IPS DF 6.9 (cell line): Measurements from ENCODE around the gene PRKACA.

ENCODE experiments used
- DNase-seq: peaks from one replicate; pipeline ENCODE4 v3.0.0-alpha.2; 2013; ENCODE audit warnings: low read depth, low spot score
- H3K27ac ChIP-seq: one replicate; pipeline ENCODE4 v1.5.1; 2013; ENCODE audit warnings: low read length, control low read depth
- H3K27me3 ChIP-seq: 2 replicates; pipeline ENCODE4 v1.6.1; 2013; ENCODE audit warnings: mild to moderate bottlenecking, low read length; ENCODE audit not compliant: control insufficient read depth, insufficient read depth
- H3K36me3 ChIP-seq: 2 replicates; pipeline ENCODE4 v1.6.1; 2013; ENCODE audit warnings: low read length; ENCODE audit not compliant: control insufficient read depth, insufficient read depth
- H3K4me1 ChIP-seq: 2 replicates; pipeline ENCODE4 v1.6.1; 2013; ENCODE audit warnings: low read length; ENCODE audit not compliant: control insufficient read depth, insufficient read depth
- H3K4me3 ChIP-seq: 2 replicates; pipeline ENCODE4 v1.5.1; 2013; ENCODE audit warnings: mild to moderate bottlenecking, low read length
- H3K9me3 ChIP-seq: 2 replicates; pipeline ENCODE4 v1.6.1; 2013; ENCODE audit warnings: low read length, inconsistent platforms; ENCODE audit not compliant: control insufficient read depth, insufficient read depth
- WGBS: extraction: QIAGEN DNeasy Blood & Tissue Kit; methylation state at CpG from one replicate; pipeline ENCODE4 v1.1.7; 2013; ENCODE audit warnings: mixed read lengths, missing lambda C conversion rate; ENCODE audit not compliant: insufficient read length, insufficient coverage; 5-methylcytosine and 5-hydroxymethylcytosine counted together

Gene PRKACA

DNA sequence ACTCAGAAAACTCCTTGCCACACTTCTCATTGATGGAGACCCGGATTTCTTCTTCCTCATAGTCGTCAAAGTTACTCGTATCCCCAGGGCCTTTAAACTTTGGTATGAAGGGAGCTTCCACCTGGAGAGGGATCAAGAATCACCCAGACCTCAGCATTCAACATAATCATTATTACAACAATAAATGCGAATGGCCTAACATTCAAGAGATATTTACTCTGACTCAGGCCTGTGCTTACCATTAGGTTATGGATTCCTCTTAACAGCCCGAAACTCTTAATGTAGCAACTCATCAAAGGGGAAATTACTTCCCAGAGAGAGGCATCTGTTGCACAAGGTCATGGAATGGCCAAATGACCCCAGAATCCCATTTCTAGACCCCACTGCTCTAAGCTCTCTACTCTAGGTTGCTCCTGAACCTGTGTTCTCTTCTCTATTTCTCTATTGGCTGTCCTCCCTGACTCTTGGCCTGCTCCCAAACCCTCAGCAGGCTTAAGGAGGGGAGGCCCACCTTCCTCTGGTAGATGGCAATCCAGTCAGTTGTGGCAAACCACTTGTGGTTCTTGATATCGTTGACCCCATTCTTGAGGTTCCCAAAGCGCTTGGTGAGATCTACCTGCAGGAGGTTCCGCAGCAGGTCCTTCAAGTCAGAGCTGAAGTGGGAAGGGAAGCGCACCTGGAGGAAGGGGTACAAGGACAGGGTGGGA lies 24.3 kb downstream of the PRKACA start:
- Histone ChIP-seq H3K4me1 (peaks cover 3% of the 10 kb centered on the region; the same call in 1 of the 2 replicates), H3K27me3 (no peaks in the 10 kb centered on the region), H3K27ac (no peak overlapping the region), H3K36me3 (peaks cover 5% of the 10 kb centered on the region), H3K9me3 (no peaks in the 10 kb centered on the region), H3K4me3 (no peak overlapping the region)
- DNase-seq, result no peak
- WGBS, result no CpG with 5 or more reads among the region's 9 CpGs

DNA sequence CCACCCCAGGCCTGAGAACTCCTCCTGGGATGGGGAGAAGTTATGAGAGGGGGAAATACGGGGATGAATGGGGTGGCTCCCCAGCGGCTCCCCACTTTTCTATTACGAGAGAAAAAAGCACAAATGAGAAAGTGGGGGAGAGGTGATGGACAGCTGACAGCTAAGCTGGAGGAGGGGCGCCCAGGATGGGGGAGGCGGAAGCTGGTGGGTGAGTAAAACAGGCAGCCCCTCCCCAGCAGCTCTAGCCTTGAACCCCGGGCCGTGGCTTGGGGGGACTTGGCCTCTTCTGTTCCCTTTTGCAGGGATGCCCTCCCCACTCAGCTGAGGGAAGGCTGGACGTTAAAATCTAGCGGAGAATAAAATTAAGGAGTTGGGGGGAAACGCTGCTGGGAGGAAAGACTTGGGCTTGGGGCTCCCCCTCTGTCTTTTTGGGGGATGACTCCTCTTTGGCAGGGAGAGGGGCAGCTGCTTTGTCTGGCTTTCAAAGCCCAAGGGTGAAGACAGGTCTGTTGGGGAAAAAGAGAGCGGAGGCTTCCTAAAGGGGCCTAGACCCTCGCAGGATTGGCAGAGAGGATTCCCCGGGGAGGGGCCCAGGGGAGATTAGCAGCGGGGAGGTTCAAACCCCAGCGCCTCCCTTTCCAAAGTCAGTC lies 25.6 kb downstream of the PRKACA start:
- no CpG with 5 or more reads among the region's 15 CpGs for WGBS
- H3K4me3 ChIP-seq, result peak overlapping the region; percentile 89; the same call in 1 of the 2 replicates
- H3K27ac ChIP-seq, result no peak overlapping the region
- peaks cover 3% of the 10 kb centered on the region; the same call in 1 of the 2 replicates for H3K4me1 ChIP-seq
- H3K27me3 ChIP-seq, result no peaks in the 10 kb centered on the region
- DNase-seq, result no peak
- H3K9me3 ChIP-seq, result no peaks in the 10 kb centered on the region
- peaks cover 8% of the 10 kb centered on the region for H3K36me3 ChIP-seq

DNA sequence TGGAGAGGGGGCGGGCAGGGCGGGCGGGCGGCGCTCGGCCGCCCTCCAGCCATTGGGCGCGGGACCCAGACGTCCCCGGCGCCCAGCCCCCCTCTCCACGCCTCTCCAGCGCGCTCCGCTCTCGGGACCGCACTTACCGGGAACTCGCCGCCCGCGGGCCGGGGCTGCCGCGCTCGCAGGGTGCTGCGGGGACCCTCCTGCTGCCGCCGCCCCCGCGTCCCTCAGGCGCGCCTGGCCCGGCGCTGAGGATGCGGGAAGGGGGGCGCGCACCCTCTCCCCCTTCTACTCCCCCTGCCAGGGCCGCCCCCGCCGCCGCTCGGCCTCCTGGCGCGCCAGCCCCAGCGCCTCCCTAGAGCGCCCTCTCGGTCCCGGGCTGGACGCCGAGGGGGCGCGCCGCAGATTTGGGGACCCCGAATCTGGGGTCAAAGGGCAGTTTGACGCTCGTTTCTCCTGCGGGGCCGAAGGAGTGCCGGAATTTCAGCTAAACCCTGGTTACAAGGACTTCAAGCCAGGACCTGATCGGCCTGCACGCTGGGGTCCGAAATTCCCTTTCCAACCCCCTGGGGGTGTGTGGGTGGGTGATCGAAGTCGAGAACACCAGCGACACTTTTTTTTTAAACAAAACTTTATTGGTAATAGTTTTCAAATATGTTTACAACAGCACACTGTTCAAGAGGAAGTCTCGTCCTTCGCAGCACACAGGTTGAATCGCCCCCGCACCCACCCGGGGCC lies 26.3 kb downstream of the PRKACA start:
- Histone ChIP-seq H3K27me3 (no peaks in the 10 kb centered on the region), H3K36me3 (peaks cover 8% of the 10 kb centered on the region), H3K4me3 (peak overlapping the region; percentile 89), H3K9me3 (no peaks in the 10 kb centered on the region), H3K27ac (no peak overlapping the region), H3K4me1 (peaks cover 3% of the 10 kb centered on the region; the same call in 1 of the 2 replicates)
- WGBS, result no CpG with 5 or more reads among the region's 72 CpGs
- DNase-seq, result no peak

DNA sequence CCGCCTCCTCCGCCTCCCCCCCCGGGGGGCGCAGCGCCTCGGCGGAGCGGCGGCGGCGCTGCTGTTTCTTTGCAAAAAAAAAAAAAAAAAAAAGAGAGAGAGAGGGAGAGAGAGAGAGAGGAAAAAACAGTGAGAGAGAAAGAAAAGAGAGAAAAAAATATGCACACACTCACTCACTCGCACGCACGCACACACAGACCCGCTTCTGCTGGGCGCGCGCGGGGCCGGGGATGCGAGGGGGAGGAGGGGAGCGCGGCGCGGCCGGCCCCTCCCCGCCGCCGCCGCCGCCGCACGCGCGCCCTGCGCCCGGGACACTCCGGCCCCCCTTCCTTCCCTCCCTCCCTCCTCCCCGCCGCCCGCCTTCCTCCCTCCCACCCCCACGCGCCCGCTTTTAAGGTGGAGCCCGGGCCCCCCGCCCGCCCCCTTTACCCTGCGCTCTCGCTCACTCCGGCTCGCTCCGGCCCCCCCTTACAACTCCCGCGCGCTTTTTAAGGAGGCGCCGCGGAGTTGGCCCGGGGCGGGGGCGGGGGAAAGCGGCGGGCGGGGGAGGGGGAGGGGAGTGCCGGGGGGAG lies 27.0 kb downstream of the PRKACA start, which contains the start of gene SAMD1:
SAMD1 (minus strand) TSS at position 243 of the 572 bp plus-strand sequence.
- WGBS, result no CpG with 5 or more reads among the region's 65 CpGs
- Histone ChIP-seq H3K27ac (no peak within 1 kb of the TSS), H3K27me3 (no peaks in the 10 kb centered on the region), H3K4me1 (peaks cover 3% of the 10 kb centered on the region; the same call in 1 of the 2 replicates), H3K9me3 (no peaks in the 10 kb centered on the region), H3K4me3 (peak within 1 kb of the TSS; percentile 93), H3K36me3 (peaks cover 8% of the 10 kb centered on the region)
- DNase-seq, result no peak

DNA sequence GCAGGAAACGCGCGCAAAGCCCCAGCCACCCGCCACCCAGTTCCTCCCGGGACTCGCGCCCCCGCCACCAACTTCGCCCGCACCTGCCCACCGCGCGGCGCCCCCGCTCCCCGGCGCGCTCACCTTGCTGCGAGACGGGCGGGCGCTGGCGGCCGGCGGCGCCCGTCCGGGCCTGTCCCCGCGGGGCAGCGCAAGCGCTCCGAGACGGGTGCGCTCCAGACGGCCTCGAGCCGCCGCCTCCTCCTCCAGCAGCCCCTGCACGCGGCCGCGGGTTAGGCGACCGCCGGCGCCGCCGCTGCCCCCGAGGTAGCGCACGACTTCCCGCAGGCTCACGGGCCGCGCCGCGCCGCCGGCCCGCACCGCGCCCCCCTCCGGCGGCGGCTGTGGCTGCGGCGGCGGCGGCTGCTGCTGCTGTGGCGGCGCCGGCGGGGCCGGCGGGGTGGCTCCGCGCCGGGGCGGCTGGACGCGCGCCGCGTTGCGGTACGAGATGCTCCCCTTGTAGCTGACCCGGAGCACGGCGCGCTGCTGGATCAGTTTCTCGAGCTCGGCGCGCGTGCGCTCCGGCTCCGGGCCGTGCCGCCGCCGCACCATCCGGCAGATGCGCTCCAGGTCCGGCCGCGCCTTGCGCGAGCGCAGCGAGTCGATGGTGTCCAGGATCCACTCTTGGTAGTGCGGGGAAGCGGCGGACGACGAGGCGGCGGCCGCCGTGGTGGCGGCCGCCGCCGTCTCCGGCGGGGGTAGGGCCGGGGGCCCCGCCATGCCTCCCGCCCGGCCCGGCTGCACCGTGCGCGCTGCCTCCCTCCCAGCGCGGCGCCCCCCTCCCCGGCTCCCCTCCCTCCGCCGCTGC lies 27.7 kb downstream of the PRKACA start:
- Histone ChIP-seq H3K9me3 (no peaks in the 10 kb centered on the region), H3K4me3 (peak overlapping the region; percentile 93; the same call in 1 of the 2 replicates), H3K27ac (no peak overlapping the region), H3K27me3 (no peaks in the 10 kb centered on the region), H3K4me1 (peaks cover 3% of the 10 kb centered on the region; the same call in 1 of the 2 replicates), H3K36me3 (peaks cover 8% of the 10 kb centered on the region)
- DNase-seq, result no peak
- no CpG with 5 or more reads among the region's 142 CpGs for WGBS

GRCh38 chr19:14089412-14089661 lies 28.2 kb downstream of the PRKACA start:
- H3K4me1 ChIP-seq, result peaks cover 3% of the 10 kb centered on the region; the same call in 1 of the 2 replicates
- no peaks in the 10 kb centered on the region for H3K27me3 ChIP-seq
- no peaks in the 10 kb centered on the region for H3K9me3 ChIP-seq
- H3K27ac ChIP-seq, result no peak overlapping the region
- H3K4me3 ChIP-seq, result peak overlapping the region; percentile 93; the same call in 1 of the 2 replicates
- DNase-seq, result no peak
- H3K36me3 ChIP-seq, result peaks cover 8% of the 10 kb centered on the region
- WGBS, result no CpG with 5 or more reads among the region's 16 CpGs

- Histone ChIP-seq H3K36me3 (peaks cover 8% of the 10 kb centered on the region), H3K9me3 (no peaks in the 10 kb centered on the region), H3K27ac (no peak overlapping the region), H3K4me3 (peak overlapping the region; percentile 93; the same call in 1 of the 2 replicates), H3K4me1 (peaks cover 3% of the 10 kb centered on the region; the same call in 1 of the 2 replicates), H3K27me3 (no peaks in the 10 kb centered on the region)
- DNase-seq, result no peak
- WGBS, result no CpG with 5 or more reads among the region's 30 CpGs
Measured at GRCh38 chr19:14088634-14089411, 28.7 kb downstream of the PRKACA start.

- H3K27ac ChIP-seq, result no peak overlapping the region
- H3K27me3 ChIP-seq, result no peaks in the 10 kb centered on the region
- H3K4me1 ChIP-seq, result peaks cover 4% of the 10 kb centered on the region; the same call in 1 of the 2 replicates
- no peak overlapping the region for H3K4me3 ChIP-seq
- no peak for DNase-seq
- H3K36me3 ChIP-seq, result peaks cover 8% of the 10 kb centered on the region
- no CpG with 5 or more reads among the region's 5 CpGs for WGBS
- no peaks in the 10 kb centered on the region for H3K9me3 ChIP-seq
Measured at GRCh38 chr19:14086098-14086497, 31.5 kb downstream of the PRKACA start.

DNA sequence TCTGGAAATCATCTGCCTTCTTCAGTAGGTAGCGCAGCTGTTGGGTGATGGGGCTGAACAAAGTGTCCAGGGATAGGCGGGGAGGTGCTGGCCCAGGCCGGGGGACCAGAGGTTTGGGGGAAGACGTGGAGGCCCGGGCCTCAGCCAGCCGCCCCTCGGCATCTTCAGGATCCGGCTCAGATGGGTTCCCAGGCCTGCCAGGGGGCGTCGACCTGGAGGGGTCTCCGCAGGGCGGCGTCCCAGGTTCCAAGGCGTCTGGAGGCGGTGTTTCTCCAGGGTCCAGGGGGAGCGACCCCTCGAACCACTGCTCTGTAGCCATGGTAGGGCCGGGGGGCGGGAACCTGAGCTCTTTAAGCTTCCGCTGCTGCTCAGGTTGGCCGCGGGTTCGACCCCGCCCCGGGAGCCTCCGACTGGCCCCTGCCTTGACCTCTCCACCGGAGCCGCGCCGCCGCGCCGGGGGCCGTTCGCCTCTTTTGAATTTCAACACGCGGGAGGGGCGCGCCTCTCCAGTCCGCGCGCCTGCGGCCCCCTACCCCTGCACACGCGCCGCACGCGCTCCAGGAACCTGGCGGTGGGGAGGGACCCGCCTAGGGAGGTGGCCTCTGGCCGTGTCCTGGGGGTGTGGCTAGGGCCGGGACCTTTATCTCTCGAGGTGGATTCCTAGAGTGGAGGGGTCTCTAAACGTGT lies 32.1 kb downstream of the PRKACA start, which contains the start of gene C19orf67:
C19orf67 (minus strand) TSS at position 475 of the 687 bp plus-strand sequence; CDS start at position 319, 156 bp downstream.
- Histone ChIP-seq H3K4me3 (no peak within 1 kb of the TSS), H3K9me3 (no peaks in the 10 kb centered on the region), H3K36me3 (peaks cover 8% of the 10 kb centered on the region), H3K27me3 (no peaks in the 10 kb centered on the region), H3K27ac (no peak within 1 kb of the TSS), H3K4me1 (peaks cover 4% of the 10 kb centered on the region; the same call in 1 of the 2 replicates)
- no CpG with 5 or more reads among the region's 54 CpGs for WGBS
- no peak for DNase-seq
